NB4 (cell line): ENCODE measurements around the gene CNNM4.

Experiments
- DNase-seq: peaks from one replicate; pipeline ENCODE4 v3.0.0; 2010; ENCODE audit warnings: low read depth
- H3K4me3 ChIP-seq: one replicate; pipeline ENCODE4 v1.5.1; 2011; ENCODE audit warnings: mild to moderate bottlenecking, low read depth, low read length, moderate library complexity
- CTCF ChIP-seq: IDR thresholded peaks from one replicate; pipeline ENCODE4 v1.5.1; 2012; ENCODE audit warnings: low read depth, low read length
- MAX ChIP-seq: IDR thresholded peaks from 2 replicates; pipeline ENCODE4 v1.6.1; 2011; ENCODE audit warnings: low read depth, low read length
- MYC ChIP-seq: IDR thresholded peaks from 2 replicates; pipeline ENCODE4 v1.6.1; 2011; ENCODE audit warnings: low read depth, low read length
- POLR2A ChIP-seq: IDR thresholded peaks from 2 replicates; pipeline ENCODE4 v1.6.1; 2011; ENCODE audit warnings: mild to moderate bottlenecking; ENCODE audit not compliant: insufficient read length; ENCODE audit errors: extremely low read depth

Gene CNNM4

DNA sequence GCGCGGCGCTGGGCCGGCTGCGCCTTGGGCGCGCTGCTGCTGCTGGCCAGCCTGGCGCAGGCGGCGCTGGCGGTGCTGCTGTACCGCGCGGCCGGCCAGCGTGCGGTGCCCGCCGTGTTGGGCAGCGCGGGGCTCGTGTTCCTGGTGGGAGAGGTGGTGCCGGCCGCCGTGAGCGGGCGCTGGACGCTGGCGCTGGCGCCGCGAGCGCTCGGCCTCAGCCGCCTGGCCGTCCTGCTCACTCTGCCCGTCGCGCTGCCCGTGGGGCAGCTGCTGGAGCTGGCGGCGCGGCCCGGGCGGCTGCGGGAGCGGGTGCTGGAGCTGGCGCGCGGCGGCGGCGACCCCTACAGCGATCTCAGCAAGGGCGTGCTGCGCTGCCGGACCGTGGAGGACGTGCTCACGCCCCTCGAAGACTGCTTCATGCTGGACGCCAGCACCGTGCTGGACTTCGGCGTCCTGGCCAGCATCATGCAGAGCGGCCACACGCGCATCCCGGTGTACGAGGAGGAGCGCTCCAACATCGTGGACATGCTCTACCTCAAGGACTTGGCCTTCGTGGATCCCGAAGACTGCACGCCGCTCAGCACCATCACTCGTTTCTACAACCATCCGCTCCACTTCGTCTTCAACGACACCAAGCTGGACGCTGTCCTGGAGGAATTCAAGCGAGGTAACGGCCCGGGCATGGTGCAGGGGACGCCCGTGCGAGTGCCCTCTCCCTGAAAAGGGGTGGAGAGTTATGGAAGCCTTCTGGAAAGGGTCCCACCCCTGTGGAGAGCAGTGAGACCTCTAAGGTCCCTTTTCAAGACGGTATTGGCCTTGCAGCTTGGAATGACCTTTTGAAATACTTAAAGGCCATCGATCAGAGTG lies 56.4 kb downstream of the CNNM4 start:
- peak overlapping the region; percentile 82 for H3K4me3 ChIP-seq
- TF ChIP-seq MAX: no peak
- no peak for TF ChIP-seq CTCF
- no peak for TF ChIP-seq POLR2A
- TF ChIP-seq MYC: no peak
- peak; percentile 49 for DNase-seq

DNA sequence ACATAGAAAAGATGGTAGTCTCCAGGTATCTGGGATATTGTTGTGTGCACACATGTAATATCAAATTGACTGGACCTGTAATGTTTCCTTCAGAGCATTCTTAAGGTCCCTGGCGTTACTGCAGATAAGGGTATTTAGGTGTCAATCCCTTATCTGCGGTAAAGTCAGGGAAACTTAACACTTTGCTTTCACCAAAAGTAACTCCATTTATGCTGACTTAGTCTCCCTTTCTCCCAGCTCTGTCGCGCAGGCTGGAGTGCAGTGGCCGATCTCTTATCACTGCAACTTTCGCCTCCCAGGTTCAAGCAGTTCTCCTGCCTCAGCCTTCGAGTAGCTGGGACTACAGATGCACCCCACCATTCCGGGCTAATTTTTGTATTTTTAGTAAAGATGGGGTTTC lies 57.2 kb downstream of the CNNM4 start:
- DNase-seq: no peak

GRCh38 chr2:96819128-96819875 lies 58.6 kb downstream of the CNNM4 start:
- H3K4me3 ChIP-seq: peak overlapping the region; percentile 17
- DNase-seq: peak; percentile 33
- TF ChIP-seq CTCF (no peak), MYC (no peak), MAX (no peak), POLR2A (no peak)

More for the DNA sequence above, 57.2 kb downstream of the CNNM4 start:
- TF ChIP-seq MAX (no peak), CTCF (no peak), MYC (no peak), POLR2A (no peak)
- H3K4me3 ChIP-seq: peak overlapping the region; percentile 82

DNA sequence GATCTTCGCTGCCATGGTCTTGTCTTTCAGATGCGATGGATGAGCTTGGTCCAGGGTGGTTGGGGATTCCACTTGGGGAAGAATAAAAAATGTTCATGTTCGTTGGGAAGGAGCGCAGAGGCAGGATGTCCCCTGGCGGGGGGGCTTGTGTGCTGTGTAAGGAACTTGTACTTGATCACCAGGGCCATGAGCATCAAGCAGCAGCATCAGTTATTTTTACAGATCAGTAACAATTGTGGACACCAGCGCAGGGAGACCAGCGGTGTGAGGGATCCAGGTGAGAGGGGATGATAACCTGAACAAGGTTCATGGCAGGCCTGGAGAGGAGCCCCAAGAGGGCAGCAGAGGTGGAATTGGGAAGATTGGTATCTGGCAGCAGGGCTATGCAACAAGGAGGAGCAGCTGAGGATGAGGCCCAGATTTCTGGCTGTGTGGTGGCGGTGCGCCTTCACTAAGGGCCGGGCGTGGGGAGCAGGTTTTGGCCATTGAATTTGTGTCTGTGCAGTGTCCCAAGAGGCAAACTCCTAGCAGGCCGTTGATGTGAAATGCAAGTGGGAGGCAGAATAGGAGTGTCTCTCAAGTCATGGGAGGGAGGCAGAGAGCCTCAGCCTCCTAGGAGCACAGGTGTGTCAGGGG lies 59.3 kb downstream of the CNNM4 start:
- TF ChIP-seq MAX (no peak), MYC (no peak), CTCF (no peak), POLR2A (no peak)
- no peak for DNase-seq
- no peak overlapping the region for H3K4me3 ChIP-seq

- no peak for DNase-seq
- TF ChIP-seq MYC: no peak
- no peak for TF ChIP-seq POLR2A
- TF ChIP-seq MAX: no peak
- no peak for TF ChIP-seq CTCF
These were observed 60.5 kb downstream of the CNNM4 start for GRCh38 chr2:96821113-96821675.

More at GRCh38 chr2:96821113-96821675, 60.5 kb downstream of the CNNM4 start:
- no peak overlapping the region for H3K4me3 ChIP-seq
